ENCODE measurements around the gene RMP24.

RMP24 gene

GRCh38 chr18:35972197-35973000 lies at the start of gene RMP24:
Gene RMP24, plus strand, starts transcription at chr18:35972679.
- intact Hi-C loops (cut with DNase I) = no loop called here
- DNase-seq (peak; percentile 95), ATAC-seq (ENCODE audit: poor library complexity) (peak; percentile 98)

DNA sequence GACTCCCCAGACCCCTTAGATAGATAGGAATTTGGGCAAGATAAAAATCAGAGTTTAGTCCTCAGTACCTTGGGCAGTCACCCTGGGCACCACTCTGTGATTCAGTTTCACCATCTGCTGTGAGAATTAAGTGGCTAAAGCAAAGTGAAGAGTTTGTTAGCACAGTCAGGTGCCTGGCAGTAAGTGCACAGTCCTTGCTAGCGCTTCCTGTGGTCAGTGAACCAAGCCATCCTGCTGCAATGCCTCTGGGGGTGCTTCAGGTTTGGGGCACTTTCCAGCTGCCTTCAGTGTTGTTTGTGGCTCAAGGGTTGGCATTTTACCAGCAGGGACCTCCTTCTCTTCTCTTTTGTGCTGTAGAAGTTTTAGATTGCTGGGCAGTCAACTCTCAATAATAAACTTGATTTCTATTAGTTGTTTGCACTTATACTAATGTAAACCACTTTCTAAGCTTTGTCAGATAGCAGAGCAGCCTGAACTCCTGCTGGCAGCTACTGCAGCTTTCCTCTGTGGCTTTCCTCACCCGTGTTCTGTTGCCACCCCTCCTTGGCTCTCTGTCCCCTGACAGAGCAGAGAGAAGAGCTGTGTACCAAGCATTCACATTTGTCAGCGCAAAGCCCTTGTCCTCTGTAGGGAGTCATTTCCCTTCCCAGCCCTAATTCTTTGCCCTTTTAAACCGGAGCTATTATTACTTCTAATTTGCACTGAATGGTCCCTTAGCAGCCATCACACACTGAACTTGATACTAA lies 48.4 kb upstream of the RMP24 start:
- ATAC-seq (ENCODE audit: poor library complexity) = no peak

DNA sequence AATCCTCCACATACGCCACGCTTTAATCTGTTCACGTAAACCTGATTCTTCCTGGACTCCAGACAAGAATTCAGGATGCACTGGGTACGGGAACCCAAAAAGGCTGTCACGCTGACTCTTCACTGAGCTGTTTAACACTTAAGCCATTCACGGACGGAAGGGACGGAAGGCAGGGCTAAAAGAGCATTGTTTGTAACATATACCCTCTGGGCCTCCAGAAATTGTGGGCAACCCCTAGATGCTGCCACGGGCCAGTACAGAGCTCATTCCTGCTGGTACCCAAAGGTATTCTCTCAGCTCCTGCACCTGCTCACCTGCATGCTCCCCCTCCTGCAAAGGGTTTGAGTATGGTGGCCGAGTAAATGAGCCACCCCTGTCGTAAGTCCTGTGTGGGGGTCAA lies 45.6 kb upstream of the RMP24 start:
- no peak for DNase-seq
- intact Hi-C loops (cut with DNase I) = no loop called here
- no peak for ATAC-seq (ENCODE audit: poor library complexity)

More for the DNA sequence above, 48.4 kb upstream of the RMP24 start:
- no peak for DNase-seq
- intact Hi-C loops (cut with DNase I) = no loop called here

GRCh38 chr18:35927430-35927829 lies 45.0 kb upstream of the RMP24 start:
- no peak for ATAC-seq (ENCODE audit: poor library complexity)
- no peak for DNase-seq
- intact Hi-C loops (cut with DNase I) = no loop called here

DNA sequence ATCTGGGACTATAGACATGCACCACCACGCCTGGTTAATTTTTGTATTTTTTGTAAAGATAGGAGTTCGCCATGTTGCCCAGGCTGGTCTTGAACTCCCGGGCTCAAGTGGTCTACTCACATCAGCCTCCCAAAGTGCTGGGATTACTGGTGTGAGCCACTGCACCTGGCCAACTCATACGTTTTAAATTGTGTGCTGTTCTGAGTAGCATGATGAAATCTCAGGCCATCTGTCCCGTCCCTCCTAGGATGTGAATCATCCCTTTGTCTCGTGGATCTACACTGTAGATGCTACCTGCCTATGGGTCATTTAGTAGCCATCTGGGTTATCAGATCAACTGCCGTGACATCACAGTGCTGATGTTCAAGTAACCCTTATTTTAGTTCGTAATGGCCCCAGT lies 38.5 kb upstream of the RMP24 start:
- intact Hi-C loops (cut with DNase I) = no loop called here
- ATAC-seq (ENCODE audit: poor library complexity) (no peak), DNase-seq (no peak)

DNA sequence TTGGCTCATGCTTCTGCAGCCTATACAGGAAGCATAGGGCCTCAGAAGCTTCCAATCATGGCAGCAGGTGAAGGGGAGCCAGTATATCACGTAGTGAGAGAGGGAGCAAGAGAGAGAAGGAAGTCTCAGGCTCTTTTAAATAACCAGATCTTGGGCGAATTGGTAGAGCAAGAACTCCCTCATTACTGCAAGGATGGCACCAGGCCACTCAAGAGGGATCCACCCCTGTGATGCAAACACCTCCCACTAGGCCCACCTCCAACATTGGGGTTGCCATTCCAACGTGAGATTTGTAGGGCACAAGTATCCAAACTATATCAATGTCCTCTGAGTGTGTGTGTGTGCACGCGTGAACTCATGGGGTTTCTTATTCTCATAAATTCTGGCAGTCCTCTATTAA lies 37.6 kb upstream of the RMP24 start:
- intact Hi-C loops (cut with DNase I) = no loop called here
- DNase-seq (no peak), ATAC-seq (ENCODE audit: poor library complexity) (no peak)

DNA sequence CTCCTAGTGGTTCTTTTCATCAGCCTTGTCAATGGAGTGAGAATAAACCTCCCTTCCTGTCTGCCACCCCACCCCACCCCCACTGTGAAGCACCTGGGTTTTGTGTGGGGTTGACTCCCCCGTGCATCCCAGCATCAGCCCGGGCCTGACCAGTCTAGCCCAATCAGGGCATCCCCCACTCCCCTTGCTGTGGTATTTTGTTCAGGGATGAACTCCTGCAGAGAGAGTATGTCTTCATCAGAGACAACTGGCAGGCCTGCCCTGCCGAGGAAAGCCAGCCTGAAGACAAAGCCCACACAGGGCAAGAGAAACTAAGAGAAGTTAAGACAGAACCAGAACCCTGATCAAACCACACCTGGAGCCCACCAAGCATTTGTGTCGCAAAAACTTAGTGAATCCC lies 36.7 kb upstream of the RMP24 start:
- ATAC-seq (ENCODE audit: poor library complexity) (no peak), DNase-seq (no peak)
- intact Hi-C loops (cut with DNase I) = no loop called here

GRCh38 chr18:35936951-35937350 lies 35.5 kb upstream of the RMP24 start:
- DNase-seq (no peak), ATAC-seq (ENCODE audit: poor library complexity) (no peak)
- intact Hi-C loops (cut with DNase I) = no loop called here

GRCh38 chr18:35938158-35938557 lies 34.3 kb upstream of the RMP24 start:
- intact Hi-C loops (cut with DNase I) = no loop called here
- ATAC-seq (ENCODE audit: poor library complexity) (no peak), DNase-seq (no peak)

DNA sequence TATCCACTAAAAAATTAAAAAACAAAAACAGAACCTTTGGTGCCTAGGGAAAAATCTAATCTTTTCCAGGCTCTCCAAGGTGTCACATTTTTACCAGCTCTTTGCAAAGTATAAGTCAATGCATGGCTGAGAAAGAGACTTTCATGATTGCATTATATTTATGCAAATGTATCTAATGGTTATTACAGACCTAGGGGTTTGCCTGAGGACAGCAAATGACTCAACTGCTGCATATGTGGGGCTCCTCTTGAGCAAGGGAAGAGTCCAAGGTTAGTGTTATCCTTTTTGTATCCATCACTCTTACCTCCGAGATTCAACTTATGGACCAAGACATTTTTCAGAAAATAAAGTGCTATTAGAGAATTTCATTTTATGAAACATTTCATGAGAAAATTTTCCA lies 33.9 kb upstream of the RMP24 start:
- intact Hi-C loops (cut with DNase I) = no loop called here
- DNase-seq (no peak), ATAC-seq (ENCODE audit: poor library complexity) (no peak)

DNA sequence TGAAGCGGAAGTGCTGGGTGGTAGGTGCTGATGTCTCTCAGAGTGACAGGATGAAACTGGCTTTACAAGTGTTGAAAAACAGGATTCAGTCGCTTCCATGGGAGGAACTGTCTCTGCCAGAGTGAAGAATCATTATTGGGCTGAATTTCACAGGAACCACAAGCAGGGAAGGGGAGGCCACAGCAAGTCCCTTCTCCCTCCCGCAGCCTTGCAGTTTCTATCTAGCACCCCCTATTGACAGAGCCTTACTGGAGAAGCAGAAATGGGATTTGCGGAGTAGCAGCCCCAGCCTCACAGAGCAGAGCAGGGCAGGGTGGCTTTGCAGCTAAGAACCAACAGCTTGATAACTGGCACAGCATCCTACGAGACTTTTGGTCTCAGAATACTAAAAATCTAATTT lies 33.3 kb upstream of the RMP24 start:
- intact Hi-C loops (cut with DNase I) = no loop called here
- ATAC-seq (ENCODE audit: poor library complexity) (no peak), DNase-seq (no peak)

DNA sequence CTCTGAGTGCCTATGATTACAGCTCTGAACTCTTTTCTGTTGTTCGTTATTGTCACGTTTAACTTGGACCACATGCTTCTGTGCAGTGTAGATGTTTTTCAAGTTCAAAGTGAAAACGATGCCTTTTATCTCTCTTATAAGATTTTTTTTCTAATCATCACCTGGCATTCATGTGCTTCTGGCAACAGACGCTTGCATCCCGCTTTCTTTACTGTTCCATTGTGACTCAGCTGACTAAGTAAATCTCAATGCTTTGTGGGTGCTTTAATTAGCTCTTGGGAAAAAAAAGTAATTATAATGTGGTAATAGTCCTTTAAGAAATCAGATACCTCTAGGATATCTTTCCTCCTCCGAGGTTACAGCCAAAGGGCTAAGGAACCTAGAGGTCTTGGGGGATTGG lies 31.2 kb upstream of the RMP24 start:
- ATAC-seq (ENCODE audit: poor library complexity) = no peak
- intact Hi-C loops (cut with DNase I) = no loop called here

GRCh38 chr18:35942133-35942532 lies 30.3 kb upstream of the RMP24 start:
- DNase-seq = no peak
- no peak for ATAC-seq (ENCODE audit: poor library complexity)
- intact Hi-C loops (cut with DNase I) = no loop called here

More for the DNA sequence above, 31.2 kb upstream of the RMP24 start:
- DNase-seq = no peak

DNA sequence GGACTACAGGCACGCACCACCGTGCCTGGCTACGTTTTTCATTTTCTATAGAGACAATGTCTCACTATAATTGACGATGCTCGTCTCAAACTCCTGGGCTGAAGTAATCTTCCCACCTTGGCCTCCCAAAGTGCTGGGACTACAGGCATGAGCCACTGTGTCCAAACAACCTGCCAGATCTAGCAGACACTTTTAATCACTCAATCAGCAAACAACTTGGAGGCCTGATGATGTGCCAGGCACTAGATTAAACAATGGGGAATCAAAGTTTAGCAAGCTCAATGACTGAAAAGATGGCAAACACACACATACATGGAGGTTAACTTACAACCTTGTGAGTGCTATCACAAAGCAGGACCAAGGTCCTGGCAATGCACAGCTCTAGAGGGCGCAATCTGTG lies 29.8 kb upstream of the RMP24 start:
- no peak for ATAC-seq (ENCODE audit: poor library complexity)
- intact Hi-C loops (cut with DNase I) = no loop called here
- DNase-seq = no peak

DNA sequence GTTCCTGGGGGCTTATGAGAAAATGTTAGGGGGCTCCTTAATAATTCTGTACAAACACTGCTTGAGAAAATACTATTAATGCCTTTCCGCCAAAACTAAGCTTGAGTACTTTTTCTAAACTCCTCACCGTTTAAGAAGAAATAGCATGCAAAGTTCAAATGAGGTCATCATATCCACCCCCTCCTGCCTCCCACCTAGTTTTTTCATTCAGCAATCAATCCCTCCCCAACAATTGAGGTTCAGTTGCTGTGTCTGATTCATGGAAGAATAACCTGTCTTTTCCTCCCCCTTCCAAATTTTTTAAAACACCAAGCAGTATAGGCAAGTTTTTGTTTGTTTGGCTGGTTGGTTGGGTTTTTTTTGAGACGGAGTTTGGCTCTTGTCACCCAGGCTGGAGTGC lies 24.4 kb upstream of the RMP24 start:
- intact Hi-C loops (cut with DNase I) = no loop called here
- no peak for ATAC-seq (ENCODE audit: poor library complexity)
- no peak for DNase-seq

DNA sequence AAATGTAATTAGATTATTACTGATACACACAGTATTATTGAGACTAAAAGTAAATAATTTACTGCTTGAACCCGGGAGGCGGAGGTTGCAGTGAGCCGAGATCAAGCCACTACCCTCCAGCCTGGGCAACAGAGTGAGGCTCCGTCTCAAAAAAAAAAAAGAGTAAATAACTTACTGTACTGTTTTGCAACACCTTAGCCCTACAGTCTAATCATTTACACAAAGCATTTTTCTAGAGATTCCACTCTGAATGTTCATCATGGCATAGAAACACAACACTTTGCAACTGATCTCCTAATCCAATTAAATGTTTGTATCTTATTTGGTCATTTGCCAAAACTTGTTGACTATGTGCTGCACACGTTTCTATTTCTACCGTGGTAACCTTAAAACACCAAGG lies 23.4 kb upstream of the RMP24 start:
- DNase-seq = no peak
- intact Hi-C loops (cut with DNase I) = no loop called here

GRCh38 chr18:35949903-35950627 lies 22.4 kb upstream of the RMP24 start:
- intact Hi-C loops (cut with DNase I) = loop anchor here (2.0 kb wide), 1 partner anchor 193 kb away; no protein-coding TSS in a partner anchor
- DNase-seq (peak; percentile 69), ATAC-seq (ENCODE audit: poor library complexity) (peak; percentile 95)

More for the DNA sequence above, 23.4 kb upstream of the RMP24 start:
- ATAC-seq (ENCODE audit: poor library complexity) = no peak

GRCh38 chr18:35950628-35950982 lies 21.9 kb upstream of the RMP24 start:
- ATAC-seq (ENCODE audit: poor library complexity) (no peak), DNase-seq (no peak)
- intact Hi-C loops (cut with DNase I) = loop anchor here (2.0 kb wide), 1 partner anchor 194 kb away; no protein-coding TSS in a partner anchor

- intact Hi-C loops (cut with DNase I) = no loop called here
- ATAC-seq (ENCODE audit: poor library complexity) = no peak
- no peak for DNase-seq
Observed at GRCh38 chr18:35953688-35954087, 18.8 kb upstream of the RMP24 start.

- DNase-seq = no peak
- ATAC-seq (ENCODE audit: poor library complexity) = no peak
- intact Hi-C loops (cut with DNase I) = no loop called here
Observed at GRCh38 chr18:35956226-35956625, 16.3 kb upstream of the RMP24 start.
